H9 (cell line): ENCODE measurements around the gene CDY2A. TPM values are rescaled to one million over a fixed set of nuclear protein-coding genes. Genes with fewer than 3 reads are reported as not detected.
"Not testable (repeated sequence)": the region's sequence is repeated elsewhere in the genome, so short reads cannot be mapped to it uniquely, and the experiment has no call there.

ENCODE experiments used
- DNase-seq: peaks from one replicate; pipeline ENCODE4 v3.0.0-alpha.2; 2017
- H2AFZ ChIP-seq: one replicate; pipeline ENCODE4 v1.6.1; 2013; ENCODE audit warnings: mild to moderate bottlenecking, low read length, control low read depth, moderate library complexity
- H2AK5ac ChIP-seq: 2 replicates; pipeline ENCODE4 v1.6.1; 2013; ENCODE audit warnings: low read length, control low read depth, mixed read lengths; ENCODE audit not compliant: insufficient read length
- H2BK120ac ChIP-seq: one replicate; pipeline ENCODE4 v1.6.1; 2013; ENCODE audit warnings: low read depth, mild to moderate bottlenecking, low read length, control low read depth, inconsistent platforms; ENCODE audit not compliant: poor library complexity, severe bottlenecking
- H2BK12ac ChIP-seq: 2 replicates; pipeline ENCODE4 v1.6.1; 2013; ENCODE audit warnings: low read length, control low read depth, mixed read lengths, low read depth; ENCODE audit not compliant: insufficient read length
- H2BK15ac ChIP-seq: 2 replicates; pipeline ENCODE4 v1.6.1; 2013; ENCODE audit warnings: low read depth, low read length, control low read depth
- H2BK20ac ChIP-seq: one replicate; pipeline ENCODE4 v1.6.1; 2013; ENCODE audit warnings: low read depth, mild to moderate bottlenecking, low read length, control low read depth, inconsistent platforms; ENCODE audit not compliant: poor library complexity, severe bottlenecking
- H2BK5ac ChIP-seq: 2 replicates; pipeline ENCODE4 v1.6.1; 2013; ENCODE audit warnings: low read length, control low read depth, mixed read lengths; ENCODE audit not compliant: insufficient read length
- H3K14ac ChIP-seq: 2 replicates; pipeline ENCODE4 v1.6.1; 2013; ENCODE audit warnings: low read length, control low read depth; ENCODE audit not compliant: insufficient read depth
- H3K18ac ChIP-seq: 2 replicates; pipeline ENCODE4 v1.6.1; 2013; ENCODE audit warnings: low read depth, mild to moderate bottlenecking, mixed read lengths, low read length, control low read depth; ENCODE audit not compliant: insufficient read length
- H3K23ac ChIP-seq: 2 replicates; pipeline ENCODE4 v1.6.1; 2013; ENCODE audit warnings: low read length, control low read depth, mixed read lengths, low read depth; ENCODE audit not compliant: insufficient read length
- H3K23me2 ChIP-seq: 2 replicates; pipeline ENCODE4 v1.6.1; 2013; ENCODE audit warnings: low read depth, mild to moderate bottlenecking, mixed read lengths, low read length, control low read depth; ENCODE audit not compliant: insufficient read length, poor library complexity, severe bottlenecking
- H3K27ac ChIP-seq: 2 replicates; pipeline ENCODE4 v1.5.1; 2013; ENCODE audit warnings: low read length, control low read depth, mixed read lengths, low read depth; ENCODE audit not compliant: insufficient read length
- H3K27me3 ChIP-seq: 2 replicates; pipeline ENCODE4 v1.6.1; 2013; ENCODE audit warnings: low read length, control low read depth, inconsistent platforms; ENCODE audit not compliant: insufficient read depth
- H3K4ac ChIP-seq: 2 replicates; pipeline ENCODE4 v1.6.1; 2013; ENCODE audit warnings: low read depth, mild to moderate bottlenecking, control low read depth, inconsistent platforms, low read length, moderate library complexity
- H3K4me1 ChIP-seq: 2 replicates; pipeline ENCODE4 v1.6.1; 2013; ENCODE audit warnings: low read length, control low read depth, inconsistent platforms; ENCODE audit not compliant: insufficient read depth
- H3K4me2 ChIP-seq: 2 replicates; pipeline ENCODE4 v1.6.1; 2013; ENCODE audit warnings: low read length, control low read depth, mixed read lengths; ENCODE audit not compliant: insufficient read length, insufficient read depth
- H3K56ac ChIP-seq: 2 replicates; pipeline ENCODE4 v1.6.1; 2013; ENCODE audit warnings: low read depth, mild to moderate bottlenecking, mixed read lengths, low read length, control low read depth; ENCODE audit not compliant: insufficient read length
- H3K79me1 ChIP-seq: 2 replicates; pipeline ENCODE4 v1.6.1; 2013; ENCODE audit warnings: low read depth, mild to moderate bottlenecking, moderate library complexity, low read length, control low read depth, inconsistent platforms; ENCODE audit not compliant: insufficient read depth, poor library complexity, severe bottlenecking
- H3K79me2 ChIP-seq: 2 replicates; pipeline ENCODE4 v1.6.1; 2013; ENCODE audit warnings: low read length, control low read depth, inconsistent platforms; ENCODE audit not compliant: insufficient read depth
- H3K9ac ChIP-seq: 2 replicates; pipeline ENCODE4 v1.6.1; 2013; ENCODE audit warnings: low read length, control low read depth, mixed read lengths; ENCODE audit not compliant: insufficient read length; ENCODE audit errors: extremely low read depth
- H3K9me3 ChIP-seq: one replicate; pipeline ENCODE4 v1.6.1; 2013; ENCODE audit warnings: low read depth, low read length, inconsistent platforms; ENCODE audit not compliant: control insufficient read depth
- H3T11ph ChIP-seq: one replicate; pipeline ENCODE4 v1.6.1; 2013; ENCODE audit warnings: mild to moderate bottlenecking, low read length, control low read depth, inconsistent platforms
- H4K20me1 ChIP-seq: one replicate; pipeline ENCODE4 v1.6.1; 2013; ENCODE audit not compliant: control insufficient read depth, insufficient read length, insufficient read depth
- H4K5ac ChIP-seq: 2 replicates; pipeline ENCODE4 v1.6.1; 2013; ENCODE audit warnings: low read depth, mild to moderate bottlenecking, mixed read lengths, low read length, control low read depth; ENCODE audit not compliant: insufficient read length
- H4K8ac ChIP-seq: replicated peaks from 2 replicates; pipeline ENCODE4 v1.6.1; 2013; ENCODE audit warnings: low read length, control low read depth, mixed read lengths, low read depth; ENCODE audit not compliant: insufficient read length
- H4K91ac ChIP-seq: 2 replicates; pipeline ENCODE4 v1.6.1; 2013; ENCODE audit warnings: low read depth, mild to moderate bottlenecking, moderate library complexity, mixed read lengths, low read length, control low read depth; ENCODE audit not compliant: insufficient read length
- H3K27ac Mint-ChIP-seq, 3 experiments: 2 replicates in 2 of 3; 3 replicates in 1 of 3; pipeline ENCODE4 v1.8.0; 2020 to 2021; ENCODE audit warnings: mixed read lengths in 3 of 3, mild to moderate bottlenecking in 1 of 3, moderate library complexity in 1 of 3
- H3K27me3 Mint-ChIP-seq: 2 replicates; pipeline ENCODE4 v1.8.0; 2021; ENCODE audit warnings: low read depth, mild to moderate bottlenecking, moderate library complexity, mixed read lengths
- H3K36me3 Mint-ChIP-seq, 3 experiments: 2 replicates in 2 of 3; 3 replicates in 1 of 3; pipeline ENCODE4 v1.8.0; 2020 to 2021; ENCODE audit warnings: low read depth in 3 of 3, mixed read lengths in 3 of 3; ENCODE audit not compliant: insufficient read depth in 1 of 3
- H3K4me1 Mint-ChIP-seq, 2 experiments: 2 replicates each; pipeline ENCODE4 v1.8.0; 2020; ENCODE audit warnings: mixed read lengths in 2 of 2
- H3K4me3 Mint-ChIP-seq, 2 experiments: 2 replicates in 1 of 2; 3 replicates in 1 of 2; pipeline ENCODE4 v1.8.0; 2020 to 2021; ENCODE audit warnings: mild to moderate bottlenecking in 2 of 2, mixed read lengths in 2 of 2, moderate library complexity in 1 of 2
- H3K9me3 Mint-ChIP-seq, 2 experiments: 2 replicates in 1 of 2; 3 replicates in 1 of 2; pipeline ENCODE4 v1.8.0; 2020; ENCODE audit warnings: mild to moderate bottlenecking in 2 of 2, mixed read lengths in 2 of 2, moderate library complexity in 1 of 2
- WGBS: extraction: QIAGEN DNeasy Blood & Tissue Kit; methylation state at CpG from one replicate; pipeline ENCODE4 v1.1.7; 2013; ENCODE audit warnings: missing lambda C conversion rate, low lambda C conversion rate, mixed read lengths; ENCODE audit not compliant: insufficient read length; ENCODE audit errors: extremely low coverage; 5-methylcytosine and 5-hydroxymethylcytosine counted together
- total RNA-seq: library from RNA; stranded (reverse); gene quantifications from 2 replicates; pipeline ENCODE4 v1.2.1, GENCODE V29; 2021

CDY2A gene
- total RNA-seq, 1 experiment from 2014 or later: not detected

GRCh38 chrY:18044990-18045389 lies 19.4 kb downstream of the CDY2A start:
- not testable (repeated sequence) for H2AFZ ChIP-seq, H4K5ac ChIP-seq, H3K4me2 ChIP-seq, H3K9me3 ChIP-seq, H3K18ac ChIP-seq, H3K27me3 ChIP-seq, H2BK15ac ChIP-seq, H4K91ac ChIP-seq, H4K8ac ChIP-seq, H3K27ac ChIP-seq, H3K79me2 ChIP-seq, H3K4me3 Mint-ChIP-seq, H3K9me3 Mint-ChIP-seq, H3K9ac ChIP-seq, H4K20me1 ChIP-seq, H3K4ac ChIP-seq, H3K14ac ChIP-seq, H2AK5ac ChIP-seq, H2BK20ac ChIP-seq, H3K56ac ChIP-seq, H3T11ph ChIP-seq, DNase-seq, H3K4me1 ChIP-seq, H3K4me1 Mint-ChIP-seq, H3K27ac Mint-ChIP-seq, H3K79me1 ChIP-seq, H3K23me2 ChIP-seq, H2BK12ac ChIP-seq, H3K23ac ChIP-seq, H2BK5ac ChIP-seq, H3K27me3 Mint-ChIP-seq, H2BK120ac ChIP-seq, H3K36me3 Mint-ChIP-seq
- WGBS: no CpG with 5 or more reads among the region's 3 CpGs

- H3K4me3 Mint-ChIP-seq, H3K27me3 ChIP-seq, H4K91ac ChIP-seq, H3K4me1 Mint-ChIP-seq, H3K27me3 Mint-ChIP-seq, H3K4me1 ChIP-seq, H4K8ac ChIP-seq, H3K79me2 ChIP-seq, H3K56ac ChIP-seq, H2BK15ac ChIP-seq, H3K9me3 ChIP-seq, H2BK20ac ChIP-seq, H2BK5ac ChIP-seq, H3K79me1 ChIP-seq, H3K4me2 ChIP-seq, H3T11ph ChIP-seq, H3K27ac ChIP-seq, H3K36me3 Mint-ChIP-seq, H2BK120ac ChIP-seq, H2BK12ac ChIP-seq, H3K18ac ChIP-seq, H2AK5ac ChIP-seq, H4K5ac ChIP-seq, H2AFZ ChIP-seq, DNase-seq, H3K23me2 ChIP-seq, H3K27ac Mint-ChIP-seq, H3K14ac ChIP-seq, H3K23ac ChIP-seq, H3K9ac ChIP-seq, H3K4ac ChIP-seq, H3K9me3 Mint-ChIP-seq, H4K20me1 ChIP-seq: not testable (repeated sequence)
- WGBS: no CpG with 5 or more reads among the region's 10 CpGs
Observed at GRCh38 chrY:18048149-18049040, 22.8 kb downstream of the CDY2A start.
